Lung (tissue), 12 donors: ENCODE results near the gene SERPINI1. TPM values are rescaled to one million over a fixed set of nuclear protein-coding genes. Genes with fewer than 3 reads are reported as not detected.
"Not testable (repeated sequence)": the region's sequence is repeated elsewhere in the genome, so short reads cannot be mapped to it uniquely, and the experiment has no call there.

ENCODE experiments used
- ATAC-seq: fragments of 200-7000 bp; cut with Tn5 transposase; one replicate; pipeline ENCODE4 v1.9.1; 2020; ENCODE audit warnings: moderate number of reproducible peaks; ENCODE audit not compliant: insufficient read depth, low FRiP score
- DNase-seq, 3 donors: peaks; one replicate each; pipeline ENCODE4 v3.0.0-alpha.2; 2013 to 2017
- H3K27ac ChIP-seq, 2 donors: one replicate each; pipeline ENCODE4 v1.5.1; 2013; ENCODE audit warnings: mild to moderate bottlenecking in 2 of 2, moderate library complexity in 2 of 2, control low read depth in 1 of 2, inconsistent platforms in 1 of 2, low read depth in 1 of 2, low read length in 1 of 2
- H3K27me3 ChIP-seq, 3 donors: one replicate each; pipeline ENCODE4 v1.5.1; 2013; ENCODE audit warnings: low read length in 2 of 3; ENCODE audit not compliant: control insufficient read depth in 3 of 3, insufficient read depth in 3 of 3
- H3K36me3 ChIP-seq, 4 donors: one replicate each; pipeline ENCODE4 v1.5.1; 2013; ENCODE audit warnings: low read length in 4 of 4, mild to moderate bottlenecking in 1 of 4, moderate library complexity in 1 of 4; ENCODE audit not compliant: control insufficient read depth in 4 of 4, insufficient read depth in 4 of 4
- H3K4me1 ChIP-seq, 5 donors: one replicate each; pipeline ENCODE4 v1.5.1; 2013; ENCODE audit warnings: low read length in 5 of 5, mild to moderate bottlenecking in 2 of 5, moderate library complexity in 1 of 5; ENCODE audit not compliant: control insufficient read depth in 5 of 5, insufficient read depth in 5 of 5
- H3K4me3 ChIP-seq: one replicate; pipeline ENCODE4 v1.5.1; 2013; ENCODE audit warnings: mild to moderate bottlenecking, control low read depth, moderate library complexity
- H3K9ac ChIP-seq, 2 donors: one replicate each; pipeline ENCODE4 v1.5.1; 2013; ENCODE audit warnings: low read length in 2 of 2, control low read depth in 1 of 2; ENCODE audit not compliant: insufficient read depth in 1 of 2
- H3K9me3 ChIP-seq, 4 donors: one replicate each; pipeline ENCODE4 v1.5.1; 2013; ENCODE audit warnings: low read length in 3 of 4, mild to moderate bottlenecking in 1 of 4, moderate library complexity in 1 of 4; ENCODE audit not compliant: control insufficient read depth in 4 of 4, insufficient read depth in 3 of 4
- WGBS, 2 donors: extraction: QIAGEN DNeasy Blood & Tissue Kit; methylation state at CpG; one replicate each; pipeline ENCODE4 v1.1.7; 2013; 5-methylcytosine and 5-hydroxymethylcytosine counted together
- polyA plus RNA-seq, 2 donors: library from polyadenylated mRNA; stranded (reverse); fragments of 200-250 nt; gene quantifications; one replicate each; pipeline ENCODE4 v1.2.1, GENCODE V29; 2013
- total RNA-seq, 2 donors: library from RNA; depleted of rRNA in 1 of 2; stranded (reverse); fragments of >200 nt in 1 of 2; gene quantifications; one replicate each; pipeline ENCODE4 v1.2.1, GENCODE V29; 2014 to 2021
- TF ChIP-seq, protein P1 (sequence below): IDR thresholded peaks from 2 replicates; pipeline ENCODE4 v1.5.1; 2012; ENCODE audit warnings: mild to moderate bottlenecking; ENCODE audit errors: control extremely low read depth, extremely low read depth
- donor health status: control.
- donor health status: control.
- donor health status: Bipolar disorder and iron deficiency.
- donor health status: healthy.
- donor health status: DM: yes; HTN: yes; CAD: no.

SERPINI1 gene
- total and polyA plus RNA-seq, 4 donors: 3.3 to 18.3 (median 5.5) TPM

DNA sequence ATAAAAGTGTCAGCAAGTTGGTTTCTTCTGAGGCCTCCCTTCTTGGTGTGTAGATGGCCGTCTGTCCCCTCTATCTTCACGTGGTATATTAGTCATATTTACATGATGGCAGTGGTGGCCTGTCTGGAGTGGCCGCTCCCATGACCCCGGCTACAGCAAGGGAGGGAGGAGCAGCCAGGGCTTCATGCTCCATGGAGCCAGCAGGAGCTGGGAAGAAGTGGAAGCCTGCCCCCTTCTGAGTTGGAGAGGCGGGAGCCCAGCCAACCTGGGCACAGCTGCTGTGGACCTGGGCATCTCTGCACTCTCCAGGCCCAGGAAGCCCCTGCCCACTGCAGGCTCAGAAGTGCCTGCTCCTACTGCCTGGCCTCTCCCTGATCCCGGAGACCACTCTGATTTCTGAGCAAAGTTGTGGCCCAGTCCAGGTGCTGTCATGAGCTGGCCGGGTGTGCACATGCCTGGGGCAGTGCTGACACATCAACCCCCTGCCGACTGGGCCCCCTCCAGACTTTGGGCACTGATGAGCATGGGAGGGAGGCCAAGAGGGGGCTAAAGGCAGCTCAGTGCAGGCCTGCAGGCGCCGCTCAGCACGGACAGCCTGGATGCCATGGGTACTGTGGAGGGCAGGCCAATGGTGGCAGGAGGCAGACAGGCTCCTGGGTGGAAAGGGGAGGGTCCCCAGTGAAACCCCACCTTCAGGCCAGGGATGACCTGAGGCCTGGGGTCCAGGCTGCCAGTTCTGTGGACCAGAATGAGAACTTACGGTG, 84.8 kb downstream of the SERPINI1 start:
- Histone ChIP-seq H3K9me3 (no peaks in the 10 kb centered on the region), H3K9ac (no peak overlapping the region), H3K27ac (no peak overlapping the region), H3K4me1 (peaks cover 0 to under 1% (median 0%) of the 10 kb centered on the region in 5 donors), H3K4me3 (no peak overlapping the region), H3K36me3 (no peaks in the 10 kb centered on the region), H3K27me3 (no peaks in the 10 kb centered on the region)
- TF ChIP-seq, protein P1, sequence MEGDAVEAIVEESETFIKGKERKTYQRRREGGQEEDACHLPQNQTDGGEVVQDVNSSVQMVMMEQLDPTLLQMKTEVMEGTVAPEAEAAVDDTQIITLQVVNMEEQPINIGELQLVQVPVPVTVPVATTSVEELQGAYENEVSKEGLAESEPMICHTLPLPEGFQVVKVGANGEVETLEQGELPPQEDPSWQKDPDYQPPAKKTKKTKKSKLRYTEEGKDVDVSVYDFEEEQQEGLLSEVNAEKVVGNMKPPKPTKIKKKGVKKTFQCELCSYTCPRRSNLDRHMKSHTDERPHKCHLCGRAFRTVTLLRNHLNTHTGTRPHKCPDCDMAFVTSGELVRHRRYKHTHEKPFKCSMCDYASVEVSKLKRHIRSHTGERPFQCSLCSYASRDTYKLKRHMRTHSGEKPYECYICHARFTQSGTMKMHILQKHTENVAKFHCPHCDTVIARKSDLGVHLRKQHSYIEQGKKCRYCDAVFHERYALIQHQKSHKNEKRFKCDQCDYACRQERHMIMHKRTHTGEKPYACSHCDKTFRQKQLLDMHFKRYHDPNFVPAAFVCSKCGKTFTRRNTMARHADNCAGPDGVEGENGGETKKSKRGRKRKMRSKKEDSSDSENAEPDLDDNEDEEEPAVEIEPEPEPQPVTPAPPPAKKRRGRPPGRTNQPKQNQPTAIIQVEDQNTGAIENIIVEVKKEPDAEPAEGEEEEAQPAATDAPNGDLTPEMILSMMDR: no peak
- 94% methylated on average over 12 of the region's 12 CpGs for WGBS, 2 donors
- no peak for ATAC-seq
- DNase-seq: no peak

DNA sequence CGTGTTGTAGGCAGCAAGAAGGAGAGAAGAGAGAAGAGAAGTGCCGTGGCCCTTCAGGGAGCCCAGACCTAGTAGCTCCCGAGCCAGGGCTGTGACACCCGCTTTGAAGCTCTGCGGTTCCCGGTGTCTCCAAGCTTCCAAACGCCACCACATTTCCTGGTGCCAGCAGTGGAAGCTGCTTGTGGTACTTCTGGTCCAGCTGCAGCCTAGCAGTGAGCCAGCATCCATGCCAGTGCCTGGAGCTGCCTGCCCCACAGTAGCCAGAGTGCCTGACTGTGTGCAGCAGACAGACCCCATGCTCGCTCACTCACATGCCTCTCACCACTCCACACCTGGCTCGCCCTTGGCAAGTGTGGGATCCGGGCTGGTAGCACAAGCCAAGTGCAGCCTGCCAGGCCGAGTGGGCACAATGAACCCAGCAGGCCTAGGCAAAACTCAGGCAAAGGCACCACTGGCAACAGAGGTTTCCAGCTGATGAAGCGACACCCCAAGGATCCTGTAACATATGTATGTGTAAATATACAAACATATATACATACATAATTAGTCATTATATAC, 85.8 kb downstream of the SERPINI1 start:
- ATAC-seq: no peak
- 96 to 98% methylated on average over 12 of the region's 12 CpGs for WGBS, 2 donors
- Histone ChIP-seq H3K27ac (no peak overlapping the region), H3K4me3 (no peak overlapping the region), H3K9me3 (no peaks in the 10 kb centered on the region), H3K27me3 (no peaks in the 10 kb centered on the region), H3K36me3 (no peaks in the 10 kb centered on the region), H3K4me1 (no peaks in the 10 kb centered on the region), H3K9ac (no peak overlapping the region)
- TF ChIP-seq, protein P1: no peak
- no peak for DNase-seq

- DNase-seq (no peak), ATAC-seq (no peak)
- Histone ChIP-seq H3K27me3 (no peaks in the 10 kb centered on the region), H3K4me3 (no peak overlapping the region), H3K9ac (no peak overlapping the region), H3K27ac (no peak overlapping the region), H3K9me3 (no peaks in the 10 kb centered on the region), H3K36me3 (no peaks in the 10 kb centered on the region), H3K4me1 (no peaks in the 10 kb centered on the region)
- 87 to 88% methylated on average over 3 of the region's 3 CpGs for WGBS, 2 donors
- TF ChIP-seq, protein P1: no peak
Measured at GRCh38 chr3:167823738-167824137, 88.2 kb downstream of the SERPINI1 start.

DNA sequence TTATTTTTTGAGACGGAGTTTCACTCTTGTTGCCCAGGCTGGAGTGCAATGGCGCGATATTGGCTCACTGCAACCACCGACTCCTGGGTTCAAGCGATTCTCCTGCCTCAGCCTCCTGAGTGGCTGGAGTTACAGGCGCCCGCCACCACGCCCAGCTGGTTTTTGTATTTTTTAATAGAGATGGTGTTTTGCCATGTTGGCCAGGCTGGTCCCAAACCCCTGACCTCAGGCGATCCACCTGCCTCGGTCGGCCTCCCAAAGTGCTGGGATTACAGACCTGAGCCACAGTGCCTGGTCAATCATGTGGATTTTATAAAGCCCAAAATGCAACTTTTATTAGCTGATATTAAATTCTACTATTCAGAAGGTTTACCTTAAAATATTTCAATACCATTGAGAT, 92.1 kb downstream of the SERPINI1 start:
- not testable (repeated sequence) for H3K4me1 ChIP-seq, DNase-seq, H3K9me3 ChIP-seq, H3K36me3 ChIP-seq, H3K4me3 ChIP-seq, H3K9ac ChIP-seq, H3K27ac ChIP-seq, H3K27me3 ChIP-seq, ATAC-seq
- 98% methylated on average over 11 of the region's 11 CpGs for WGBS, 2 donors
